ENCODE measurements around the gene DTYMK.
A peak's percentile ranks its signal among the peaks of the same experiment; 100 is the strongest.

DTYMK gene

GRCh38 chr2:241708879-241709278 lies 22.3 kb upstream of the DTYMK start:
- Histone ChIP-seq H3K4me3 (ENCODE audit: low read depth in 1 of 5, low read length in 5 of 5) (no peak overlapping the region), H3K4me1 (ENCODE audit: control insufficient read depth in 5 of 5, insufficient read depth in 5 of 5, low read length in 5 of 5) (no peaks in the 10 kb centered on the region), H3K9me3 (ENCODE audit: control insufficient read depth in 5 of 5, low read length in 5 of 5) (peaks cover 0 to 2% (median 0%) of the 10 kb centered on the region in 5 donors), H3K27me3 (ENCODE audit: control insufficient read depth in 5 of 5, insufficient read depth in 4 of 5, low read length in 5 of 5) (no peaks in the 10 kb centered on the region), H3K9ac (ENCODE audit: low read length in 5 of 5) (no peak overlapping the region), H3K27ac (ENCODE audit: low read depth, low read length) (no peak overlapping the region), H3K36me3 (ENCODE audit: control insufficient read depth in 5 of 5, insufficient read depth in 5 of 5, low read length in 5 of 5) (peaks cover 6 to 78% (median 61%) of the 10 kb centered on the region in 5 donors)

GRCh38 chr2:241706537-241706936 lies 19.9 kb upstream of the DTYMK start:
- Histone ChIP-seq H3K27me3 (ENCODE audit: control insufficient read depth in 5 of 5, insufficient read depth in 4 of 5, low read length in 5 of 5) (no peaks in the 10 kb centered on the region), H3K9me3 (ENCODE audit: control insufficient read depth in 5 of 5, low read length in 5 of 5) (peaks cover 0 to 2% (median 0%) of the 10 kb centered on the region in 5 donors), H3K4me3 (ENCODE audit: low read depth in 1 of 5, low read length in 5 of 5) (no peak overlapping the region), H3K9ac (ENCODE audit: low read length in 5 of 5) (no peak overlapping the region), H3K4me1 (ENCODE audit: control insufficient read depth in 5 of 5, insufficient read depth in 5 of 5, low read length in 5 of 5) (peaks cover 5 to 14% (median 10%) of the 10 kb centered on the region in 5 donors), H3K36me3 (ENCODE audit: control insufficient read depth in 5 of 5, insufficient read depth in 5 of 5, low read length in 5 of 5) (peaks cover 3 to 57% (median 45%) of the 10 kb centered on the region in 5 donors), H3K27ac (ENCODE audit: low read depth, low read length) (no peak overlapping the region)

- Histone ChIP-seq H3K9ac (ENCODE audit: low read length in 5 of 5) (peak overlapping the region in 4 of 5 donors; percentile 62 to 81 (median 80)), H3K27ac (ENCODE audit: low read depth, low read length) (peak overlapping the region; percentile 60), H3K9me3 (ENCODE audit: control insufficient read depth in 5 of 5, low read length in 5 of 5) (peaks cover 0 to 2% (median 0%) of the 10 kb centered on the region in 5 donors), H3K36me3 (ENCODE audit: control insufficient read depth in 5 of 5, insufficient read depth in 5 of 5, low read length in 5 of 5) (peaks cover 0 to 28% (median 18%) of the 10 kb centered on the region in 5 donors), H3K27me3 (ENCODE audit: control insufficient read depth in 5 of 5, insufficient read depth in 4 of 5, low read length in 5 of 5) (no peaks in the 10 kb centered on the region), H3K4me1 (ENCODE audit: control insufficient read depth in 5 of 5, insufficient read depth in 5 of 5, low read length in 5 of 5) (peaks cover 5 to 22% (median 15%) of the 10 kb centered on the region in 5 donors), H3K4me3 (ENCODE audit: low read depth in 1 of 5, low read length in 5 of 5) (peak overlapping the region; percentile 53 to 85 (median 76))
Measured at GRCh38 chr2:241703032-241703604, 16.5 kb upstream of the DTYMK start.

- peak overlapping the region; percentile 60 for H3K27ac ChIP-seq (ENCODE audit: low read depth, low read length)
- peak overlapping the region; percentile 53 to 85 (median 76) for H3K4me3 ChIP-seq (ENCODE audit: low read depth in 1 of 5, low read length in 5 of 5)
- H3K9me3 ChIP-seq (ENCODE audit: control insufficient read depth in 5 of 5, low read length in 5 of 5): peaks cover 0 to 2% (median 0%) of the 10 kb centered on the region in 5 donors
- H3K27me3 ChIP-seq (ENCODE audit: control insufficient read depth in 5 of 5, insufficient read depth in 4 of 5, low read length in 5 of 5): no peaks in the 10 kb centered on the region
- H3K36me3 ChIP-seq (ENCODE audit: control insufficient read depth in 5 of 5, insufficient read depth in 5 of 5, low read length in 5 of 5): peaks cover 0 to 22% (median 13%) of the 10 kb centered on the region in 5 donors
- H3K4me1 ChIP-seq (ENCODE audit: control insufficient read depth in 5 of 5, insufficient read depth in 5 of 5, low read length in 5 of 5): peaks cover 5 to 22% (median 15%) of the 10 kb centered on the region in 5 donors
- H3K9ac ChIP-seq (ENCODE audit: low read length in 5 of 5): peak overlapping the region in 4 of 5 donors; percentile 62 to 81 (median 80)
Measured at GRCh38 chr2:241702155-241703031, 15.8 kb upstream of the DTYMK start.

GRCh38 chr2:241701399-241702154 lies 15.0 kb upstream of the DTYMK start, which contains the start of gene ING5:
ING5 (plus strand) TSS chr2:241702039; CDS start chr2:241702066, 27 bp downstream.
- Histone ChIP-seq H3K36me3 (ENCODE audit: control insufficient read depth in 5 of 5, insufficient read depth in 5 of 5, low read length in 5 of 5) (peaks cover 0 to 15% (median 11%) of the 10 kb centered on the region in 5 donors), H3K4me1 (ENCODE audit: control insufficient read depth in 5 of 5, insufficient read depth in 5 of 5, low read length in 5 of 5) (peaks cover 5 to 22% (median 15%) of the 10 kb centered on the region in 5 donors), H3K27ac (ENCODE audit: low read depth, low read length) (peak within 1 kb of the TSS; percentile 67), H3K9ac (ENCODE audit: low read length in 5 of 5) (peak within 1 kb of the TSS in 4 of 5 donors; percentile 70 to 82 (median 80)), H3K9me3 (ENCODE audit: control insufficient read depth in 5 of 5, low read length in 5 of 5) (peaks cover 0 to 1% (median 0%) of the 10 kb centered on the region in 5 donors), H3K4me3 (ENCODE audit: low read depth in 1 of 5, low read length in 5 of 5) (peak within 1 kb of the TSS; percentile 53 to 85 (median 76)), H3K27me3 (ENCODE audit: control insufficient read depth in 5 of 5, insufficient read depth in 4 of 5, low read length in 5 of 5) (no peaks in the 10 kb centered on the region)

- peaks cover 0 to 12% (median 9%) of the 10 kb centered on the region in 5 donors for H3K36me3 ChIP-seq (ENCODE audit: control insufficient read depth in 5 of 5, insufficient read depth in 5 of 5, low read length in 5 of 5)
- H3K27me3 ChIP-seq (ENCODE audit: control insufficient read depth in 5 of 5, insufficient read depth in 4 of 5, low read length in 5 of 5): no peaks in the 10 kb centered on the region
- H3K9me3 ChIP-seq (ENCODE audit: control insufficient read depth in 5 of 5, low read length in 5 of 5): no peaks in the 10 kb centered on the region
- peak overlapping the region in 4 of 5 donors; percentile 60 to 77 (median 74) for H3K4me3 ChIP-seq (ENCODE audit: low read depth in 1 of 5, low read length in 5 of 5)
- H3K4me1 ChIP-seq (ENCODE audit: control insufficient read depth in 5 of 5, insufficient read depth in 5 of 5, low read length in 5 of 5): peaks cover 5 to 22% (median 15%) of the 10 kb centered on the region in 5 donors
- peak overlapping the region in 3 of 5 donors; percentile 69 to 79 (median 70) for H3K9ac ChIP-seq (ENCODE audit: low read length in 5 of 5)
- peak overlapping the region; percentile 67 for H3K27ac ChIP-seq (ENCODE audit: low read depth, low read length)
Measured at GRCh38 chr2:241701149-241701398, 14.5 kb upstream of the DTYMK start.

- Histone ChIP-seq H3K36me3 (ENCODE audit: control insufficient read depth in 5 of 5, insufficient read depth in 5 of 5, low read length in 5 of 5) (peaks cover 0 to 32% (median 16%) of the 10 kb centered on the region in 5 donors), H3K4me3 (ENCODE audit: low read depth in 1 of 5, low read length in 5 of 5) (no peak overlapping the region), H3K9me3 (ENCODE audit: control insufficient read depth in 5 of 5, low read length in 5 of 5) (no peaks in the 10 kb centered on the region), H3K27ac (ENCODE audit: low read depth, low read length) (no peak overlapping the region), H3K9ac (ENCODE audit: low read length in 5 of 5) (no peak overlapping the region), H3K27me3 (ENCODE audit: control insufficient read depth in 5 of 5, insufficient read depth in 4 of 5, low read length in 5 of 5) (no peaks in the 10 kb centered on the region), H3K4me1 (ENCODE audit: control insufficient read depth in 5 of 5, insufficient read depth in 5 of 5, low read length in 5 of 5) (no peaks in the 10 kb centered on the region)
Measured at GRCh38 chr2:241695651-241696050, 9.0 kb upstream of the DTYMK start.

GRCh38 chr2:241692448-241692847 lies 5.8 kb upstream of the DTYMK start:
- H3K36me3 ChIP-seq (ENCODE audit: control insufficient read depth in 5 of 5, insufficient read depth in 5 of 5, low read length in 5 of 5): peaks cover 0 to 41% (median 24%) of the 10 kb centered on the region in 5 donors

GRCh38 chr2:241690202-241690717 lies 3.6 kb upstream of the DTYMK start:
- H3K27me3 ChIP-seq (ENCODE audit: control insufficient read depth in 5 of 5, insufficient read depth in 4 of 5, low read length in 5 of 5): no peaks in the 10 kb centered on the region
- H3K4me3 ChIP-seq (ENCODE audit: low read depth in 1 of 5, low read length in 5 of 5): no peak overlapping the region
- H3K36me3 ChIP-seq (ENCODE audit: control insufficient read depth in 5 of 5, insufficient read depth in 5 of 5, low read length in 5 of 5): peaks cover 0 to 41% (median 24%) of the 10 kb centered on the region in 5 donors
- peaks cover 1 to 31% (median 24%) of the 10 kb centered on the region in 5 donors for H3K4me1 ChIP-seq (ENCODE audit: control insufficient read depth in 5 of 5, insufficient read depth in 5 of 5, low read length in 5 of 5)
- H3K9ac ChIP-seq (ENCODE audit: low read length in 5 of 5): no peak overlapping the region
- no peak overlapping the region for H3K27ac ChIP-seq (ENCODE audit: low read depth, low read length)
- H3K9me3 ChIP-seq (ENCODE audit: control insufficient read depth in 5 of 5, low read length in 5 of 5): no peaks in the 10 kb centered on the region

More at GRCh38 chr2:241692448-241692847, 5.8 kb upstream of the DTYMK start:
- Histone ChIP-seq H3K4me3 (ENCODE audit: low read depth in 1 of 5, low read length in 5 of 5) (no peak overlapping the region), H3K9me3 (ENCODE audit: control insufficient read depth in 5 of 5, low read length in 5 of 5) (no peaks in the 10 kb centered on the region), H3K9ac (ENCODE audit: low read length in 5 of 5) (no peak overlapping the region), H3K27me3 (ENCODE audit: control insufficient read depth in 5 of 5, insufficient read depth in 4 of 5, low read length in 5 of 5) (no peaks in the 10 kb centered on the region), H3K27ac (ENCODE audit: low read depth, low read length) (no peak overlapping the region), H3K4me1 (ENCODE audit: control insufficient read depth in 5 of 5, insufficient read depth in 5 of 5, low read length in 5 of 5) (peaks cover 0 to 14% (median 12%) of the 10 kb centered on the region in 5 donors)
